HPDE6-E6E7 (cell line): ENCODE measurements around the gene PHYHIPL.
A peak's percentile ranks its signal among the peaks of the same experiment; 100 is the strongest.

Experiments
- DNase-seq: peaks from one replicate; pipeline ENCODE4 v3.0.0; 2011; ENCODE audit warnings: missing footprints; ENCODE audit errors: extremely low spot score

Gene PHYHIPL

GRCh38 chr10:59255463-59255862, 79.0 kb downstream of the PHYHIPL start:
- DNase-seq = no peak

DNA sequence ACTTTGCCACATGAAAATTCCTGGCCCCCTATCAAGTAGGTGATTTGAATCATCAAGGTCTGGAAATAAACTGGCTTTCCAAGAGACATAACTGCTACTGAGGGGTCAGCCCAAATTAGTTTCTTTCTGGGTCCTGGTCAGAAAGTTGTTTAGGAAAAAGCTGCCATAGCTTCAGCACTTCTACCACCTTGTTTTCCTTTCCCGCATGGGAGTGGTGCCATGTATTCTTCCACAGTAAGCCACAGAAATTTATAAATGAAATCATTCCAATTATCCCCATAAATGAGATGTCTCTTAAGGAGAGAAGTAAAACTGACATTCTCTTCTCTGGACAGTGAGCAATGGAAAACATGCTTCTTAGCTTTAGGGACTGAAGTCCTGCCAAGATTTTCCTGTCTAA, 80.8 kb downstream of the PHYHIPL start:
- no peak for DNase-seq

DNA sequence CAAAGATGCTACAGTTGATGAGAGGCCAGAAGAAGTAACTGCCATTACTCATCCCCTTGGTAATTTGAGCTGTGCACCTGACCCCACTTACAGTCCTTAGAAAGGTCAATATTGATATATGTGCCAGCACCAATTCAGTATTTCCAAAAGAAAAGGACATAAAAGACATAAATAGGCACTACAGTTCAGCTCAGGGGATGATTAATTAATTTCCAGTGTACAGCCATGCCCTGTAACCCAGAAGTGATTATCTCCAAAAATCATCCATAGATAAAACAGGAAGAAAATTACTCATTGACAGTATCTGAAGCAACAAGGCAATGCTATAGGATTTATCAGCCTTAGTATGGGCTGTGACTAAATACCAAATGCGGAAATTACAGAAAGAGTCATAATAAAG, 82.4 kb downstream of the PHYHIPL start:
- DNase-seq = no peak

DNA sequence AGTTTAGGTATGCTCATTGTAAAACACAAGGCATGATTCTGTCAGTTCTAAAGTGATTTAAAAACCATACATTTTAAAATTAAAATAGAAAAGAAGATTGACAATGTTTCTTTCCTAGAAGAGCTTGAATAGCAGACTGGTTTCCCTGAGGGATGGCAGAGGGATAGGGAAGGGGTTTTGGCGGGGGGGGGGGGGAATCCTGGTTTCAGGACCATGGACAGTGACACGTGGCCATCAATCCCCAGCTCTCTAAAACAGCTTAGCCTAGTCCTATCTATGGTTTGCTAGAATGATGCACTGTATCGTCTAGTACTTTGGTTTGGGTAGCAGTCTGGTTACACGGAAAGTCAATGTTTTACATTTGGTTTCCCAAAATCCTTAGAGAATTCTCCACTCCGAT, 88.7 kb downstream of the PHYHIPL start:
- DNase-seq = no peak

GRCh38 chr10:59266321-59266720, 89.9 kb downstream of the PHYHIPL start:
- DNase-seq = no peak

DNA sequence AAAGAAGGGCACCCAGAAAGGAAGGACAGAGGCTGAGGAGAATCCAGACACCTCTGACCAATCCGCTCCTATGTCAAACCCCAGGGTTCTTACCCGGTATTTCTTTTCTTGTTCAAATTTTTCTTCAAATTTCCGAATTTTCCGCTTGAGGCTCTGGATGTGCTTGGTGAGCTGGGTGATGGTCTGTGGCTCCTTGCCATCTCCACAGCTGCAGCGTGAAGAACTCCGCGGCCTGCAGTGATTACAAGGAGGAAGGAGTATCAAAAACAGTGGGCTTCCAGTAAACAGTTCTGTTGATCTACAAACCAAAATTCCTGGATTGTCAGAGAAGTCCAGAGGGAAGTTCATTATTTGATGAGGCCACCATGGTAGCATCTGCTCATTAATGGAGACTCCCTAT, 92.0 kb downstream of the PHYHIPL start:
- no peak for DNase-seq

DNA sequence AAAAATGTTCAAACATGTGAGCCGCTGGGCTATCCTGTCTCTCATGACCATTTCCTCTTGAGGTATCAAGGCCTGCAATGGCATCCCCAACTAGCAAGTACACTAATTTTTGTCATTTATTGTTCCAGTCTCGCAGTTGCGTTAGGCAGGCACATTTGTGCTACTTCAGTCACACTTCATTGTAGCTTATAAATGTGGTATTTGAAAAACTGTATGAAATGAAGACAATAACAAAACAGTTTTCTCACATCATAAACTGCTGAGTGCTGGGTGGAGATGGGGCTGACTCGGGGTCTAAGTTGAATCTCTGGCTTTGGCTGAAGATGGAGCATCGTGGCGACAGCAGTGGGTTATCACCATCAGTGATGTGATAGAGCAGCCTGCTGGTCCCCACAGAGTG, 93.2 kb downstream of the PHYHIPL start:
- DNase-seq = no peak

DNA sequence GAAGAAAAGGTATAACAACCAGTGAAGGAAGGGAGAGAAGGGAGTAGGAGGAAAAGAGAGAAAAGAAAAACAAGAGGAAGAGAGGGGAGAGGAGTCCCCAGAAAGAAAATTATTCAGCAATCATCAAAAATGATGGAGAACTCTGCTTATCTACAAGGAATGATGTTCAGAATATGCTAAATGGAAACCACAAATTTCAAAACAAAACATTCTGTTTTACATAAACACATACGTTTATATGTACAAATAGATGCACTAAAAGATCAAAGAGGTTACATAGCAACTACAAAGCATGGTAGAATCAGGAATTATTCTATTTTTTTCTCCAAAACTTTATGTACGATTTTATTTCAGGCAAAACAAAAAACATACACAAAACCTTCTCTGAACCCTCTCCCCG, 94.0 kb downstream of the PHYHIPL start:
- DNase-seq = no peak

DNA sequence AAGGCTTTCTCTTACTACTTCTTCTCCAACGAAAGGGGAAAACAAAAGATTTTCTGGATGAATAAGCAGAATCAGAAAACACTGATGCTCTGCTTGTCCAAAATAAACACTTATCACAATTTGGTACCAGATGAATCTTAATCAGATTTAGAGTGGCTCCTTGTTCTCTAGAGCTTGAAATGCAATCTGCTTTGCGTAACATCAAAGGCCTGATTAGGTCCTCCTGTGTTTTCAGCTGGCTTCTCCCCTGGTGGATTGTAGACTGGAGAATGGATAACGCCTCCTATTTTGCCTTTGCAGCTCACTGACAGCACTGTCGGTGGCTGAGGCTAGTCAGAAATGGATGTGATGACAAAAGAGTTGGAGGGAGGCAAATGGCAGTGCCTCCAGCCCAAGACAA, 94.7 kb downstream of the PHYHIPL start:
- DNase-seq = no peak

- DNase-seq = no peak
These were observed 95.6 kb downstream of the PHYHIPL start for GRCh38 chr10:59272061-59272460.

GRCh38 chr10:59273445-59273844, 97.0 kb downstream of the PHYHIPL start:
- no peak for DNase-seq

DNA sequence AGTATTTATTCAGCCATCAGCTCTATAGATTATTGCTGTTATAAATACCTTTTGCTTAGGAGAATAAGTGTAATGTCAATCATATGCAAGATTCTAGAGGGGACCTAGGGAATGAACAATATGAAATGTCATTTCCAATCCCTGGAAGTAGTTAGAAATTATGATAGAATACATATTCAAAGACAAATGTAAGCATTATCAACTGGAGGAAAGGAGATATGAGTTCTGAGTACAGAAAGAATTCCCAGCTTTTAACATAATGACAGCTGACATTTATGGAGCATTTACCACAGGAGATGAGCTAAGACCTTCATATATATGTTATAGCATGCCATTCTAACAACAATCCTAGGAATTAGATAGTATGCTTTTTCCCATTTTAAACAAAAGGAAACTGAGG, 99.7 kb downstream of the PHYHIPL start:
- no peak for DNase-seq

GRCh38 chr10:59276919-59277318, 100.5 kb downstream of the PHYHIPL start:
- no peak for DNase-seq

GRCh38 chr10:59279476-59279875, 103.0 kb downstream of the PHYHIPL start:
- DNase-seq = no peak

DNA sequence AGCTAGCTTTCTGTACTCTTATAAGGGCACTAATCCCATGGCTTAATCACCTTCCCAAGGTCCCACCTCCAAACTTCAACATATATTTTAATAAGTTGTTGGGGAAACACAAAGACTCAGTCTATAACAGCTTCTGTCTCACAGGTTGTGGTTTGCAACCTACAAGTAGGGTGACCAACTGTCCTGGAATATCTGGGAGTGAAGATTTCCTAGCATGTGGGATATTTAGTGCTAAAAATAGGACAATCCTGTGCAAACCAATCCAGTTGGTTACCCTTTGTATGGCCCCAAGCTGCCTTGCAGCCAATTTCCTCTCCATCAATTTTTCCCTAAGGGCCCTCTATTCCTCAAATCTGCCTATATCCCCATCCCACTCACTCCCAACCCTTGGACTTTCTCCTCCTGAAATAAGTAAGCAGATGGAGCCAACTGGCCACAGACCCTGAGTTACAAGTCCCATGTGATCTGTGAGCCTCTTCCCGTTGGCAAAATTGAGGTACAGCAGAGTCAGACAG, 103.6 kb downstream of the PHYHIPL start:
- no peak for DNase-seq

- no peak for DNase-seq
These were observed 105.4 kb downstream of the PHYHIPL start for GRCh38 chr10:59281861-59282260.

- no peak for DNase-seq
These were observed 107.1 kb downstream of the PHYHIPL start for GRCh38 chr10:59283456-59284091.

DNA sequence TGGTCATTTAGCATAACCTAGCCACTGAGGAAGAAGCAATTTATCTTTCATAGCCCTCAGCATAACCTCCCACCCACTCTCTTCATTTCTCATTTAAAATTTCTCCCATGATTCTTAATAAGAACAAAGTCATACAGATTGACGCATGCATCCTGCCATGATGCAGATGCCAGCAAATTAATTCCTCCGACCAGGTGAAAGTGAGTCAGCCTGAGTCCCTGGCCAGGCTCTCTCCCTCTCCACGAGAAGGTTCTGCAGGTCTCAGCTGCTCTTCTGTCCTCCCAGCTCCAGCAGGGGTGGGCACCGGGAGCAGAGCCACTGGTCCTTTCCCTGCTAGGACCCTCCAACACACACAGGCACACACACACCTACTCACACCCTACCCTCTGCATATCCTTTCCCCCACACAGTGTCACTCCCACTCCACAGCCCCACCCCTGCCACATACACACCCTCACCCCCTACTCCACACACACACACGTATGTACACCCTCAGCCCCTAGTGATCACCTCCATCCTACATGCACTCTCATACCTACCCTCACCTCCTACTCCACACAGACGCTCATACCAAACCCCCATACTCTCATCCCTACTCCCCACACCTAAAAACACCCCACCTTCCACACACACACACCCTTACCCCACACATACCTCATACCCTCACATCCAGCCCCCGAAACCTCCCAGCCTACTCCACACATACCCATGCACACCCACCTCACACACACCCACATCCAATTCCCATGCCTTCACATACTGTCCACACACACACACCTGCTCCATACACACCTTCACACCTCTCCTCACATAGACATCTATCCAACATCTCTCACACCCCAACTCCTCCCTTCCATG, 107.9 kb downstream of the PHYHIPL start:
- no peak for DNase-seq

- no peak for DNase-seq
These were observed 108.6 kb downstream of the PHYHIPL start for GRCh38 chr10:59285073-59285472.

DNA sequence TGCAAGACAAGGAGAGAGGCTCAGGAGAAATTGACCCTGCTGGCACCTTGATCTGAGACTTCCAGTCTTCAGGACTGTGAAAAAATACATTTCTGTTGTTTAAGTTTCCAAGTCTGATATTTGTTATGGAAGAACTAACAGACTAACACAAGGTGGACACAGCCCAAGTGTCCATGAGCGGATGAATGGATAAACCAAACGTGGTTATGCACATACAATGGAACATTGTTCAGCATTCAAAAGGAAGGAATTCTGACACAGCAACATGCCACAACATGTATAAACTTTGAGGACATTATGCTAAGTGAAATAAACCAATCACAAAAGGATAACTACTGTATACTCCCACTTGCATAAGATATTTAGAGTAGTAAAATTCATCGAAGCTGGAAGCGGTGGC, 109.4 kb downstream of the PHYHIPL start:
- DNase-seq = no peak

DNA sequence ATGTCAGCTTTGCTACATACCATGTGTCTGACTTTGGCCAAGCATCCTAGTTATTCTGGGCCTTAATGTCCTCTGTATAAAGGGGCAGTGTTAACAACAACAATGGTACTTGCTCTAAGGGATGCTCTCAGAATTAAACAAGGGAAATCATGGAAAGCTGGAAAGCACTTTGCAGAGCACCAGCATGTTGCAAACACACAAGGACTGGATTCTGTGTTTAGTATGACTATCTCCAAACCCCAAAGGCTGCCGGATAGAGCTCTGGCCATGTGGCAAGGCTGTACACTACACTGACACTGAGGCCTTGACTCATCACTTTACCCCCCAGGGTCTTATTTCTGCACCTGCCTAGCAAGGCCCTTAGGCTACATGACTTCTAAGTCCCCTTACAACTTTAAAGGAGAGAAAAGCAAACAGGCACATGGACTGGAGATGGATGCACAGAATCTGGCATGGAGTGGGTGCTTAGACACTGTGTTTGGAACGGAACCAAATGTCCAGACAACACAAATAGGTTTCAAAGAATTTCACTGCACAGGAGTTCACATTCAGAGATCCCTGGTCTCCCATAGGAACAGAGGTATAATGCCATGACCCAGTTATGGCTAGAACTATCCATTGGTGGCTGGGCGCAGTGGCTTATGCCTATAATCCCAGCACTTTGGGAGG, 111.3 kb downstream of the PHYHIPL start:
- no peak for DNase-seq

DNA sequence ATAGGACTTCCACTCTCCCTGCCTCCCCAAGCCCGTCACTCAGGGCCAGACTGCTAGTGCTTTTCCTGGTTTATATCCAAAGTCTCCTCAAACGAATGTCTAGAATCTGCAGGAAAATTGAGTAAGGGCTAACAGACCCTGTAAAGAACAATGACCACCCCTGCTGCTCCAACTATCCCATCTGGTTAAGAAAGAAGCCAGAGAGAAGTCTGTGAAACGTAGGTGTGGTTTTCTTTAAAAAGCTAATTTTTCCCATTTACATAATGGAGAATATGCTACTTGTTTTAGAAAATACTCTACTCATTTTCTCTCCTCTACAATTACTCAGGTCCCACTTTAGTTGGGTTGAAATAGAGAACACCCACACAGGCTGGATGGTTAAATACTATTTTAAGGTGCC, 113.4 kb downstream of the PHYHIPL start:
- no peak for DNase-seq

GRCh38 chr10:59290448-59290847, 114.0 kb downstream of the PHYHIPL start:
- peak; percentile 16 for DNase-seq
